NCI-H1417 (cell line): ENCODE data around the gene APOBEC3C.
"Not testable (repeated sequence)": the region's sequence is repeated elsewhere in the genome, so short reads cannot be mapped to it uniquely, and the experiment has no call there.

Experiments used
- DNase-seq, 3 experiments: peaks; one replicate each; lab custom pipeline; 2025; lab: John Stamatoyannopoulos, UW

The APOBEC3C gene

GRCh38 chr22:39020021-39020651 is 6.1 kb downstream of the APOBEC3C start:
- DNase-seq = not testable (repeated sequence)

DNA sequence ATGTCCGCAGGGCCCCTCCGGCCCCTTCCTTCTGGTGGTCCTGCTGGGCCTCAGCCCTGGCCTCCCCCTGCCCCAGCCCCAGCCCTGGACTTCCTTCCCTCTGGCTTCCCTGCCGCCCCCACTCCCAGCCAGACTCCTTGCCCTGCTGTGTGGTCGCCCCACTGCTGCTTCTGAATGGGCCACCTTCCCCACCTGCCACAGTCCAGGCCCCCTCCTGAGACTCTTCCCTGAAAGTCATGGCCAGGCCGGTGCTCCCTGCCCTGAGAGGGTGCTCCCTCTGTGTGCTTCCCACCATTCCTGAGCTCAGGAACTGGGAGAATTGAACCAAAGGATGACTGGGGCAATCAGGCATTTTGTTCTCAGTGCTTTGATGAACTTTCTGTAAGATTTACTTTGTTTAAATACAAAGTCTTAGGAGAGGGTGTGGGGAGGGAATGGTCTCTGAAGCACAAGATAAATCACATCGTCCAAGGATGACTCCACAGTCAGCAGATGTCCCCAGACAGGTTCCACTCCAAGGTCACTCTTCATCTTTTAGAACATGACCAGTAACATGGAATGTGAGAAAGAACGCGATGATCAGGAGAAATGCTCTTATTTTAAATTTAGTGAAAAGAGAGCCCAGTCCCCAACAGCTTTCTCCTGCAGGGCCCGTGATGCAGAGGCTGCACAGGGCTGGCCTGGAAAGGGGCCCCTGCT is 7.6 kb downstream of the APOBEC3C start:
- no peak for DNase-seq

DNA sequence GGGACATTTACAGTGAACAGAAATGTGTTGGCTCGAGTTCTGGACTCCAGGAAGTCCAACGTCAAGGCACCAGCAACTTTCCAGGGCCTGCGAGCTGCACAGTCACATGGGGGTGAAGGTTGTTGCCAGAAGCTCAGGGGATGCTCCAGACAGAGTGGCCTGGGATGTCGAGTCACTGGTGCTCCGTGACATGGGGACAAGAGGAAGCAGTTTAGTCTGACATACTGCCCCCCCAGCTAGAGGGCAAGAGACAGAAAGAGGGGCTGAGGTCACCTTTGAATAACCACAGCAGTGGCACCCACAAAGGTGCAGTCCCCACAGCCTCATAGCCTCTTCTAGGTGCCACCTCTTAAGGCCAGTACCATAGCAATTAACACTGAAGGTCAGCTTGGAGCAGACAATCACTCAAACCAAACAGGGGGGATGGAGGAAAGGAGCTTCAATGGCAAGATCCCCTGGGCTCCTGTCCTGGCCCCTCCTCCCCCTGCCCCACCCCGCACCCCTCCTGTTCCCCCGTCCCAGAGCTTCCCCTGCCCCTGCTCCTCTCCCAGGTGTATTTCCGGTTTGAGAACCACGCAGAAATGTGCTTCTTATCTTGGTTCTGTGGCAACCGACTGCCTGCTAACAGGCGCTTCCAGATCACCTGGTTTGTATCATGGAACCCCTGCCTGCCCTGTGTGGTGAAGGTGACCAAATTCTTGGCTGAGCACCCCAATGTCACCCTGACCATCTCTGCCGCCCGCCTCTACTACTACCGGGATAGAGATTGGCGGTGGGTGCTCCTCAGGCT is 10.7 kb downstream of the APOBEC3C start:
- no peak for DNase-seq

DNA sequence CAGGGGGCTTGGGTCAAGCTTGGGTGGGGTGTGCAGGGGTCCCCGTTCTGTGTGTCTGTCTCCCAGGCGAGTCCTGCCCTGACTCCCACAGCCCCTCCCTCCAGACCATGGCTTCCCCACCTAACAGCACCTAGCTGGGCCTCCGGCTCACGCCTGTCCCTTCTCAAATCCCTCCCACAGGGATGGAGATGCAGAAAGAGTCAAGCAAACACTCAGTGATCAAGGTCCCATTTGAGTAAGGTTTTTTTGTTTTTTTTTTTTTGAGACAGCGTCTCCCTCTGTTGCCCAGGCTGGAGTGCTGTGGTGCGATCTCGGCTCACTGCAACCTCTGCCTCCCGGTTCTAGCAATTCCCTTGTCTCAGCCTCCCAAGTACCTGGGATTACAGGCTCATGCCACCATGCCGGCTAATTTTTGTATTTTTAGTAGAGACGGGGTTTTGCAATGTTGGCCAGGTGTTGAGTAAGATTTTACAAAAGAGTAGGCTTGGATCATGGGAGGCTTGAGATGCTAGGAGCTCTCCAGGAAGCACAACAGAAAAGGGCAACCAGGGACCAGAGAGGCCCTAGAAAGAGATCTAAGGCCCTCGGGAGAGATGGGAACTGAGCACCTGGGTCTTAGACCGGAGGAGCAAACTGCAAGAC is 12.6 kb downstream of the APOBEC3C start:
- no peak for DNase-seq

DNA sequence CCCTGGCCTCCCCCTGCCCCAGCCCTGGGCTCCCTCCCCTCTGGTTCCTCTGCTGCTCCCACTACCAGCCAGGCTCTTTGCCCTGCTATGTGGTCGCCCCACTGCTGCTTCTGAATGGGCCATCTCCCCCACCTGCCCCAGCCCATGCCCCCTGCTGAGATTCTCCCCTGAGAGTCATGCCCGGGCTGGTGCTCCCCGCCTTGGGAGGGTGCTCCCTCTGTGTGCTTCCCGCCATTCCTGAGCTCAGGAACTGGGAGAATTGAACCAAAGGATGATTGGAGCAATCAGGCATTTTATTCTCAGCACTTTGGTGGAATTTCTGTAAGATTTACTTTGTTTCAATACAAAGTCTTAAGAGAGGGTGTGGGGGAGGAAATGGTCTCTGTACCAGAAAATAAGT is 13.7 kb downstream of the APOBEC3C start:
- DNase-seq = no peak

- no peak for DNase-seq
Measured at GRCh38 chr22:39028281-39028680, 14.2 kb downstream of the APOBEC3C start.

DNA sequence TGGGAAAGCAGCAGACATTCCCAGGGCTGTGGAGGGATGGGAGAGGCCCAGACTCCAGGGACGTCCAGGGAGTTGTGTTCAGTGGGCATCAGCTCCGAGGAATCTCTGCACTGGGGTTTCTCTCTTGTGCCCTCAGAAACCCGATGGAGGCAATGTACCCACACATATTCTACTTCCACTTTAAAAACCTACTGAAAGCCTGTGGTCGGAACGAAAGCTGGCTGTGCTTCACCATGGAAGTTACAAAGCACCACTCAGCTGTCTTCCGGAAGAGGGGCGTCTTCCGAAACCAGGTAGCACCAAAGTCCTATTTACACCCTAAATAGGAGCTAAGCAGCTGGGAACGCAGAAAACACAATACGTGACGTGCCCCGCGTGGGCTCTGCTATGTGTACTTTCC is 15.2 kb downstream of the APOBEC3C start:
- DNase-seq = no peak

DNA sequence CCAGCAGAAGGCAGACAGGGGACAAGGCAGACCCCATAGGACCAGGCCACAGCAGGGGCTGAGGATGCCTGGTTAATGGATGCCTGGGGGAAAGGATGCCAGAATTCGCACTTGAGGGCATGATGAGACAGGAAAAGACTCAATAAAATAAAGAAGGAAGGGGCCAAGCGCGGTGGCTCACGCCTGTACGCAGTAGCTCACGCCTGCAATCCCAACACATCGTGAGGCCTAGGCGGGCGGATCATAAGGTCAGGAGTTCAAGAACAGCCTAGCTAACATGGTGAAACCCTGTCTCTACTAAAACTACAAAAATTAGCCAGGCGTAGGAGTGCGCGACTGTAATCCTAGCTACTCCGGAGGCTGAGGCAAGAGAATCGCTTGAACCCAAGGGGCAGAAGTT is 16.6 kb downstream of the APOBEC3C start:
- DNase-seq = no peak

DNA sequence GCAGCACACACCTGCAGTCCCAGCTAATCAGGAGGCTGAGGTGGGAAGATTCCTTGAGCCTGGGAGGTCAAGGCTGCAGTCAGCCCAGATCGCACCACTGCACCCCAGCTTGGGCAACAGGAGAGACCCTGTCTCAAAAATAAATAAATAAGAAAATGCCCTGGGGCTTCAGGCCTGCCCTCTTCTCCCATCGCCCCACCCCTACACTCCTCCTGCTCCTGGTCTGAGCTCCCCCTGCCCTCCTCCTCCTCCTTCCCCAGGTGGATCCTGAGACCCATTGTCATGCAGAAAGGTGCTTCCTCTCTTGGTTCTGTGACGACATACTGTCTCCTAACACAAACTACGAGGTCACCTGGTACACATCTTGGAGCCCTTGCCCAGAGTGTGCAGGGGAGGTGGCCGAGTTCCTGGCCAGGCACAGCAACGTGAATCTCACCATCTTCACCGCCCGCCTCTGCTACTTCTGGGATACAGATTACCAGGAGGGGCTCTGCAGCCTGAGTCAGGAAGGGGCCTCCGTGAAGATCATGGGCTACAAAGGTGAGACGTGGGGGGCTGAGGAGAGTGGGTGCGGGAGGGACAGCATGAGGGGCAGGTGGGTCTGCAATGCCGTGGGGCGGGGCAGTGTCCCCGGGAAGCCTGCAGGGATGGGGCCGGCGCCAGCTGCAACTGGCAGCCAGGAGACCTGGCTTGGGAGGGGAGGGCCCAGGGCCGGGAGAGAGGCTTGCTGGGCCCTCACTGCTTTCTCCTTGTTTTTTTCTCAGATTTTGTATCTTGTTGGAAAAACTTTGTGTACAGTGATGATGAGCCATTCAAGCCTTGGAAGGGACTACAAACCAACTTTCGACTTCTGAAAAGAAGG is 17.6 kb downstream of the APOBEC3C start:
- DNase-seq = not testable (repeated sequence)

DNA sequence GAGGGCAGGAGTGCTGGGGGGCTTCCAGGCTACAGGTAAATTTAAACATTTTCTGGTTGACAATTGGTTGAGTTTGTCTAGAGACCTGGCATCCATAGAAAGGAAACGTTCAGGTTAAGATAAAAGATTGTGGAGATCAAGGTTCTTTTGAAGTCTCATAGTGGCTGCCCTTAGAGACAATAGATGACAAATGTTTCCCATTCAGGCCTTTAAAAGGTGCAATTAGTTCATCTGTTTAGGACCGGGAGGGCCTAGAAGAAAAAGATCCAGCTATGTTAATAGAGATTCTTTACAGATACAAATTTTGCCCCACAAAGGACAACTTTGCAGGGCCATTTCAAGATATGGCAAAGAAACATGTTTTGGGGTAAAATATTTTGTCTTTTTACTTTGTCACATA is 23.0 kb downstream of the APOBEC3C start:
- not testable (repeated sequence) for DNase-seq

DNA sequence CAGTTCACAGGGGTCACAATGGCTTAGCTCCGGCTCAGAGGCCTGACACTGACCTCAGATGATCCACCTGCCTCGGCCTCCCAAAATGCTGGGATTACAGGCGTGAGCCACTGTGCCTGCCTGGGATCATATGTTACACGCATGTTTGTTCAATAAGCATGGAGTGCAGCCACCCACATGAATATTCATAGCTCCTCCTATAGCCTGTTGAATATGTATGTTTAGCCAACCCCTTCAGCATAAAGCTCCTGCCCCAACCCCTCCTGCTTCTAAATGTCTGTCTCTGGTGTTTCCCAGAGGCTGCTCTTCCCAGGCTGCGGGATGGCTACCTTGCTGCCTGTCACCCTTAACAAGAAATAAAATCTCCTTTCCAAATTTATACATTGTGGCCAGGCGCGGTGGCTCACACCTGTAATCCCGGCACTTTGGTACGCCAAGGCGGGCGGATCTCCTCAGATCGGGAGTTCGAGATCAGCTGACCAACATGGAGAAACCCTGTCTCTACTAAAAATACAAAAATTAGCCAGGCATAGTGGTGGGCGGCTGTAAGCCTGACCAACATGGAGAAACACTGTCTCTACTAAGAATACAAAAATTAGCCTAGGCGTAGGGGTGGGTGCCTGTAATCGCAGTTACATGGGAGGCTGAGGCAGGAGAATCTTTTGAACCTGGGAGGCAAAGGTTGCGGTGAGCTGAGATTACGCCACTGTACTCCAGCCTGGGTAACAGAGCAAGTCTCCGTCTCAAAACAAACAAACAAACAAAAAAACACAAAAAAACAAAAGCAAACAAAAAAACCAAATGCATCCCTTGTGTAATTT is 25.5 kb downstream of the APOBEC3C start:
- no peak for DNase-seq

- DNase-seq = not testable (repeated sequence)
Measured at GRCh38 chr22:39040155-39040537, 26.1 kb downstream of the APOBEC3C start.

- peak in 2 of 3 experiments; percentile 19 to 26 for DNase-seq
Measured at GRCh38 chr22:39040538-39041296, 26.7 kb downstream of the APOBEC3C start, which contains the start of gene APOBEC3F. Gene APOBEC3F (plus strand): TSS chr22:39040864. CDS start chr22:39040961, 97 bp downstream.

DNA sequence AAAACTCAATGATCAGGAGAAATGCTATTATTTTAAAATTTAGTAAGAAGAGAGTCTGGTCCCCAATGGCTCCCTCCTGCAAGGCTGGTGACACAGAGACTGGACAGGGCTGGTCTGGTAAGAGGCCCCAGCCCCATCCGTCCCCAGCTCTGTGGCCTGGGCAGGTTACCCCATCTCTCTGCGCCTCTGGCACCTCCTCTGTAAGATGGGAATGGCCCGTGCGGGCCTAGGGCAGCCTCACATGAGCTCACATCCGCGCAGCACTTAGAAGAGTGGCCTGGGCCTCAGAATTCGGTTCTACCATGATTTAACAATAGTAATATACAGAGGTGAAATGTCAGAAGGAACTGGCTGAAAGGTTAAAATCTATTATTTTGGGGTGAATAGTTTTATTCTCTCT is 27.9 kb downstream of the APOBEC3C start:
- no peak for DNase-seq

- DNase-seq = not testable (repeated sequence)
Measured at GRCh38 chr22:39043063-39043462, 29.0 kb downstream of the APOBEC3C start.

DNA sequence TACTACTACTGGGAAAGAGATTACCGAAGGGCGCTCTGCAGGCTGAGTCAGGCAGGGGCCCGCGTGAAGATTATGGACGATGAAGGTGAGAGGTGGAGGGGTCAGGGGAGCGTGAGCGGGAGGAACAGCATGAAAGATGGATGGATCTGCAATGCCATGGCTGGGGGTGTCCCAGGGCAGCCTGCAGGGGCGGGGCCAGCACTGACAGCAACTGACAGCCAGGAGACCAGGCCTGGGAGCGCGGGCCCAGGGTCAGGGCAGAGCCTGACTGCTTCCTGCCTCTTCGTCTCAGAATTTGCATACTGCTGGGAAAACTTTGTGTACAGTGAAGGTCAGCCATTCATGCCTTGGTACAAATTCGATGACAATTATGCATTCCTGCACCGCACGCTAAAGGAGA is 31.1 kb downstream of the APOBEC3C start:
- not testable (repeated sequence) for DNase-seq

DNA sequence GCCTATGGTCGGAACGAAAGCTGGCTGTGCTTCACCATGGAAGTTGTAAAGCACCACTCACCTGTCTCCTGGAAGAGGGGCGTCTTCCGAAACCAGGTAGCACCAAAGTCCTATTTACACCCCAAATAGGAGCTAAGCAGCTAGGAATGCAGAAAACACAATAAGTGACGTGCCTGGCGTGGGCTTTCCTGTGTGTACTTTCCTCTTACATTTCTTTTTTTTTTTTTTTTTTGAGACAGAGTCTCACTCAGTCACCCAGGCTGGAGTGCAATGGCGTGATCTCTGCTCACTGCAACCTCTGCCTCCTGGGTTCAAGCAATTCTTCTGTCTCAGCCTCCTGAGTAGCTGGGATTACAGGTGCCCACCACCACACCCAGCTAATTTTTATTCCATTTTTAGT is 35.4 kb downstream of the APOBEC3C start:
- DNase-seq = not testable (repeated sequence)

DNA sequence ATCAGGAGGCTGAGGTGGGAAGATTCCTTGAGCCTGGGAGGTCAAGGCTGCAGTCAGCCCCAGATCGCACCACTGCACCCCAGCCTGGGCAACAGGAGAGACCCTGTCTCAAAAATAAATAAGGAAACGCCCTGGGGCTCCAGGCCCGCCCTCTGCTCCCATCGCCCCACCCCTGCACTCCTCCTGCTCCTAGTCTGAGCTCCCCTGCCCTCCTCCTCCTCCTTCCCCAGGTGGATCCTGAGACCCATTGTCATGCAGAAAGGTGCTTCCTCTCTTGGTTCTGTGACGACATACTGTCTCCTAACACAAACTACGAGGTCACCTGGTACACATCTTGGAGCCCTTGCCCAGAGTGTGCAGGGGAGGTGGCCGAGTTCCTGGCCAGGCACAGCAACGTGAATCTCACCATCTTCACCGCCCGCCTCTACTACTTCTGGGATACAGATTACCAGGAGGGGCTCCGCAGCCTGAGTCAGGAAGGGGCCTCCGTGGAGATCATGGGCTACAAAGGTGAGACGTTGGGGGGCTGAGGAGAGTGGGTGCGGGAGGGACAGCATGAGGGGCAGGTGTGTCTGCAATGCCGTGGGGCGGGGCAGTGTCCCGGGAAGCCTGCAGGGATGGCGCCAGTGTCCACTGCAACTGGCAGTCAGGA is 37.9 kb downstream of the APOBEC3C start:
- DNase-seq = not testable (repeated sequence)

DNA sequence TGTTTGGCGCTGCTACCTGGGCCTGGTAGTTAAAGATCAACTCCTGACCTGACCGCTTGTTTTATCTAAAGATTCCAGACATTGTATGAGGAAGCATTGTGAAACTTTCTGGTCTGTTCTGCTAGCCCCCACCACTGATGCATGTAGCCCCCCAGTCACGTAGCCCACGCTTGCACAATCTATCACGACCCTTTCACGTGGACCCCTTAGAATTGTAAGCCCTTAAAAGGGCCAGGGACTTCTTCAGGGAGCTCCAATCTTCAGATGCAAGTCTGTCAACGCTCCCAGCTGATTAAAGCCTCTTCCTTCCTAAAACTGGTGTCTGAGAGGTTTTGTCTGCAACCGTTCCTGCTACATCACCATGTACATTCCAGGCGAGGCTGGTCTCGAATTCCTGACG is 41.6 kb downstream of the APOBEC3C start:
- DNase-seq = no peak
